ENCODE results near the gene ZBTB32. TPM values are rescaled to one million over a fixed set of nuclear protein-coding genes. Genes with fewer than 3 reads are reported as not detected.

The ZBTB32 gene
- total RNA-seq, 2 donors from 2014 or later = 0.32 TPM; not detected in 1

- no peak overlapping the region for H3K27ac ChIP-seq
- no peak overlapping the region for H3K9ac ChIP-seq (ENCODE audit: low read depth in 2 of 2, low read length in 2 of 2)
- peaks cover 12% of the 10 kb centered on the region for H3K36me3 ChIP-seq
- H3K4me3 ChIP-seq = no peak overlapping the region
- no peaks in the 10 kb centered on the region for H3K9me3 ChIP-seq
- no peak for DNase-seq
- TF ChIP-seq CTCF (IDR thresholded peaks at IDR 0.05) = no peak
- intact Hi-C loops (cut with DNase I) = no loop called here
- no peaks in the 10 kb centered on the region for H3K4me1 ChIP-seq
- no peaks in the 10 kb centered on the region for H3K27me3 ChIP-seq
Measured at GRCh38 chr19:35733180-35734125, 29.1 kb downstream of the ZBTB32 start.

DNA sequence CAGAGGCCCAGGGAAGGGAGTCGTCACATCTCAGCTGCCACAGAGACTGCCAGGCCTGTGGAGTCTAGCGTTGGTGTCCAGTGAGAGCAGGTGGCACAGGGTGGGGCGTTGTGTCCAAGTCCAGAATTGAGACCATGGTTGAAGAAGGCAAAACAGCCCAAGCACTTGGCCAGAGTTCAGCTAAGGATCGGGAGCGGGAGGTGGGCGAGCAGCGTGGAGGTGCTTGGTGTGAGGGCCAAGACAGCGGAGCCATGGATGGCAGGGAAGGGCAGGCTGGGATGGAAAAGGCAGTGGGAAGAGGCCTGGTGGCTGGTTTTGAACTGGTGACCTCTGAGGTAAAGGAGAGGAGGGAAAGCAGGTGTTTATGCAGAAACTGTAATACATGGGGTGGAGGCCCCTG, 29.9 kb downstream of the ZBTB32 start:
- intact Hi-C loops (cut with DNase I) = no loop called here
- H3K36me3 ChIP-seq = peaks cover 6% of the 10 kb centered on the region
- DNase-seq = no peak
- no peak for TF ChIP-seq CTCF (IDR thresholded peaks at IDR 0.05)
- H3K9me3 ChIP-seq = no peaks in the 10 kb centered on the region
- no peak overlapping the region for H3K4me3 ChIP-seq
- H3K27me3 ChIP-seq = no peaks in the 10 kb centered on the region
- no peak overlapping the region for H3K9ac ChIP-seq (ENCODE audit: low read depth in 2 of 2, low read length in 2 of 2)
- H3K27ac ChIP-seq = no peak overlapping the region
- H3K4me1 ChIP-seq = no peaks in the 10 kb centered on the region

- no peaks in the 10 kb centered on the region for H3K9me3 ChIP-seq
- no peak for DNase-seq
- no peak overlapping the region for H3K27ac ChIP-seq
- H3K4me1 ChIP-seq = peaks cover 5% of the 10 kb centered on the region
- no peak overlapping the region for H3K9ac ChIP-seq (ENCODE audit: low read depth in 2 of 2, low read length in 2 of 2)
- intact Hi-C loops (cut with DNase I) = no loop called here
- no peak for TF ChIP-seq CTCF (IDR thresholded peaks at IDR 0.05)
- H3K4me3 ChIP-seq = no peak overlapping the region
- peaks cover 4% of the 10 kb centered on the region for H3K36me3 ChIP-seq
- H3K27me3 ChIP-seq = no peaks in the 10 kb centered on the region
Measured at GRCh38 chr19:35734889-35735288, 30.5 kb downstream of the ZBTB32 start.

- no peak for TF ChIP-seq CTCF (IDR thresholded peaks at IDR 0.05)
- Histone ChIP-seq H3K4me3 (no peak overlapping the region), H3K27ac (no peak overlapping the region), H3K36me3 (no peaks in the 10 kb centered on the region), H3K27me3 (no peaks in the 10 kb centered on the region), H3K9ac (ENCODE audit: low read depth in 2 of 2, low read length in 2 of 2) (no peak overlapping the region), H3K9me3 (no peaks in the 10 kb centered on the region), H3K4me1 (peaks cover 9% of the 10 kb centered on the region)
- intact Hi-C loops (cut with DNase I) = no loop called here
- no peak for DNase-seq
Measured at GRCh38 chr19:35736913-35737886, 32.8 kb downstream of the ZBTB32 start.
